Cardiac fibroblast (primary cell): ENCODE measurements around the gene GNPTG.

Experiments
- DNase-seq, 2 donors: peaks; one replicate each; pipeline versions ENCODE4 v3.0.0 to v3.0.0-alpha.2; 2010; ENCODE audit warnings: low read depth in 2 of 2
- H3K4me3 ChIP-seq, 2 donors: replicated peaks in 1 of 2; 1 replicate in 1 of 2; 2 replicates in 1 of 2; pipeline ENCODE4 v1.5.1; 2011; ENCODE audit warnings: low read depth in 2 of 2, low read length in 2 of 2, mild to moderate bottlenecking in 2 of 2, moderate library complexity in 1 of 2
- CTCF ChIP-seq: IDR thresholded peaks from one replicate; pipeline ENCODE4 v1.5.1; 2011; ENCODE audit warnings: low read depth, mild to moderate bottlenecking, low read length, inconsistent platforms

The GNPTG gene

GRCh38 chr16:1343428-1344242 lies 8.1 kb upstream of the GNPTG start:
- H3K4me3 ChIP-seq: no peak overlapping the region

GRCh38 chr16:1344499-1344898 lies 7.2 kb upstream of the GNPTG start:
- no peak overlapping the region for H3K4me3 ChIP-seq
- no peak for TF ChIP-seq CTCF
- no peak for DNase-seq

More at GRCh38 chr16:1343428-1344242, 8.1 kb upstream of the GNPTG start:
- DNase-seq: no peak
- TF ChIP-seq CTCF: no peak

GRCh38 chr16:1345087-1345486 lies 6.6 kb upstream of the GNPTG start:
- TF ChIP-seq CTCF: no peak
- DNase-seq: no peak
- no peak overlapping the region for H3K4me3 ChIP-seq

- DNase-seq: no peak
- no peak overlapping the region for H3K4me3 ChIP-seq
- no peak for TF ChIP-seq CTCF
Measured at GRCh38 chr16:1345651-1346421, 5.9 kb upstream of the GNPTG start.

GRCh38 chr16:1346422-1347285 lies 5.1 kb upstream of the GNPTG start:
- no peak overlapping the region for H3K4me3 ChIP-seq
- peak; percentile 32 for TF ChIP-seq CTCF
- peak in 1 of 2 donors; percentile 16 for DNase-seq

- H3K4me3 ChIP-seq: no peak overlapping the region
- no peak for DNase-seq
- no peak for TF ChIP-seq CTCF
Measured at GRCh38 chr16:1347286-1347855, 4.4 kb upstream of the GNPTG start.
